NCI-H2029 (cell line): Measurements from ENCODE around the gene BRME1.

Experiments
- DNase-seq: peaks from one replicate; lab custom pipeline; 2025; lab: John Stamatoyannopoulos, UW

The BRME1 gene

GRCh38 chr19:13905634-13906520, at the start of gene BRME1, which contains the start of gene CC2D1A:
Gene BRME1, minus strand, starts transcription at chr19:13906117. Its CDS starts 1,225 bp downstream, at chr19:13904892.
Gene CC2D1A, plus strand, starts transcription at chr19:13906201. Its CDS starts 241 bp downstream, at chr19:13906442.
- DNase-seq, result peak; percentile 92

GRCh38 chr19:13954185-13954584, 48.3 kb upstream of the BRME1 start:
- no peak for DNase-seq

- no peak for DNase-seq
These were observed 47.1 kb upstream of the BRME1 start for GRCh38 chr19:13952931-13953531.

- DNase-seq, result peak; percentile 99
These were observed 46.4 kb upstream of the BRME1 start, which contains the start of gene DCAF15 for GRCh38 chr19:13952154-13952930. Gene DCAF15, plus strand, starts transcription at chr19:13952509. Its CDS starts 4 bp downstream, at chr19:13952513.

- no peak for DNase-seq
These were observed 45.9 kb upstream of the BRME1 start for GRCh38 chr19:13951799-13952153.

- DNase-seq, result no peak
These were observed 45.1 kb upstream of the BRME1 start for GRCh38 chr19:13951043-13951442.

GRCh38 chr19:13946414-13946813, 40.5 kb upstream of the BRME1 start:
- DNase-seq, result no peak

GRCh38 chr19:13942023-13942684, 36.2 kb upstream of the BRME1 start:
- no peak for DNase-seq

- DNase-seq, result no peak
These were observed 32.6 kb upstream of the BRME1 start, which contains the start of gene PODNL1 for GRCh38 chr19:13938301-13939064. Gene PODNL1, minus strand, starts transcription at chr19:13938417. Its CDS starts 236 bp downstream, at chr19:13938181.

- no peak for DNase-seq
These were observed 31.8 kb upstream of the BRME1 start for GRCh38 chr19:13937479-13938300.

GRCh38 chr19:13935765-13936510, 30.0 kb upstream of the BRME1 start:
- DNase-seq, result no peak

- no peak for DNase-seq
These were observed 28.8 kb upstream of the BRME1 start for GRCh38 chr19:13934785-13935109.

GRCh38 chr19:13932911-13933393, 27.0 kb upstream of the BRME1 start:
- DNase-seq, result no peak

- DNase-seq, result no peak
These were observed 26.3 kb upstream of the BRME1 start for GRCh38 chr19:13932149-13932637.

GRCh38 chr19:13931391-13932148, 25.7 kb upstream of the BRME1 start:
- DNase-seq, result no peak

- no peak for DNase-seq
These were observed 24.5 kb upstream of the BRME1 start for GRCh38 chr19:13930402-13930801.

GRCh38 chr19:13929956-13930355, 24.0 kb upstream of the BRME1 start:
- DNase-seq, result no peak

GRCh38 chr19:13929340-13929739, 23.4 kb upstream of the BRME1 start:
- no peak for DNase-seq
